HepG2 (cell line): ENCODE data around the gene NFATC4. TPM values are rescaled to one million over a fixed set of nuclear protein-coding genes. Genes with fewer than 3 reads are reported as not detected.

ENCODE experiments used
- ARID5B ChIP-seq: IDR thresholded peaks from 2 replicates; pipeline ENCODE4 v1.4.0; 2020; ENCODE audit warnings: mild to moderate bottlenecking, missing genetic modification reagents
- BRCA1 ChIP-seq: sonication (generic); formaldehyde crosslinking; IDR thresholded peaks from 2 replicates; pipeline ENCODE4 v1.4.0; 2020; ENCODE audit warnings: missing genetic modification reagents
- ELF1 ChIP-seq: sonication (generic); formaldehyde crosslinking; IDR thresholded peaks from 2 replicates; pipeline ENCODE4 v1.4.0; 2020; ENCODE audit warnings: missing genetic modification reagents
- ETV6 ChIP-seq: sonication (generic); formaldehyde crosslinking; conservative IDR thresholded peaks from 2 replicates; pipeline ENCODE4 v1.4.0; 2020; ENCODE audit warnings: missing genetic modification reagents
- HIVEP1 ChIP-seq: sonication (generic); formaldehyde crosslinking; IDR thresholded peaks from 2 replicates; pipeline ENCODE4 v1.4.0; 2020; ENCODE audit warnings: mild to moderate bottlenecking, missing genetic modification reagents
- KAT7 ChIP-seq: IDR thresholded peaks from 2 replicates; pipeline ENCODE4 v1.6.1; 2018; ENCODE audit warnings: borderline replicate concordance, missing compliant biosample characterization
- MTF2 ChIP-seq: sonication (generic); formaldehyde crosslinking; IDR thresholded peaks from 2 replicates; pipeline ENCODE4 v1.5.0; 2020; ENCODE audit warnings: missing genetic modification reagents, borderline replicate concordance
- SATB2 ChIP-seq: sonication (generic); formaldehyde crosslinking; IDR thresholded peaks from 2 replicates; pipeline ENCODE4 v1.5.0; 2020; ENCODE audit warnings: missing genetic modification reagents
- SMAD3 ChIP-seq: sonication (generic); formaldehyde crosslinking; IDR thresholded peaks from 2 replicates; pipeline ENCODE4 v1.4.0; 2020; ENCODE audit warnings: missing genetic modification reagents
- STAT5B ChIP-seq: sonication (generic); formaldehyde crosslinking; IDR thresholded peaks from 2 replicates; pipeline ENCODE4 v1.4.0; 2020; ENCODE audit warnings: missing genetic modification reagents
- TFDP2 ChIP-seq: sonication (generic); formaldehyde crosslinking; IDR thresholded peaks from 2 replicates; pipeline ENCODE4 v1.4.0; 2020; ENCODE audit warnings: missing genetic modification reagents
- ZNF280D ChIP-seq: sonication (generic); formaldehyde crosslinking; IDR thresholded peaks from 2 replicates; pipeline ENCODE4 v1.5.1; 2020; ENCODE audit warnings: mild to moderate bottlenecking, missing genetic modification reagents
- ZNF556 ChIP-seq: sonication (generic); formaldehyde crosslinking; IDR thresholded peaks from 2 replicates; pipeline ENCODE4 v1.4.0; 2020; ENCODE audit warnings: mild to moderate bottlenecking, missing genetic modification reagents, borderline replicate concordance
- ZNF609 ChIP-seq: sonication (generic); formaldehyde crosslinking; IDR thresholded peaks from 2 replicates; pipeline ENCODE4 v1.4.0; 2020; ENCODE audit warnings: mild to moderate bottlenecking, missing genetic modification reagents, borderline replicate concordance
- ZSCAN30 ChIP-seq: sonication (generic); formaldehyde crosslinking; IDR thresholded peaks from 2 replicates; pipeline ENCODE4 v1.5.0; 2020; ENCODE audit warnings: mild to moderate bottlenecking, missing genetic modification reagents
- polyA plus RNA-seq, 8 experiments: library from polyadenylated mRNA; depleted of rRNA in 3 of 8; stranded (reverse) in 7 of 8; unstranded in 1 of 8; fragments of >200 nt; fragmentation: Illumina TruSeq in 4 of 8; extraction: Trizol in 4 of 8; gene quantifications; 2 replicates each; pipeline versions ENCODE4 v1.2.1 to v1.2.3, GENCODE V29; 2011 to 2016; ENCODE audit warnings: low read depth in 4 of 8, missing spikeins in 1 of 8, mixed read lengths in 1 of 8; ENCODE audit not compliant: insufficient read depth in 1 of 8
- total RNA-seq, 5 experiments: library from RNA; depleted of rRNA; stranded (reverse); fragments of >200 nt; fragmentation: Illumina TruSeq; extraction: Trizol; gene quantifications; 2 replicates each; pipeline ENCODE4 v1.2.3, GENCODE V29; 2016; ENCODE audit warnings: low read depth in 1 of 5

Gene NFATC4
- total and polyA plus RNA-seq, 2 of the 13 experiments (the other 11 are each of a cell fraction or from before 2014, with no cell fraction given): 0.04 to 0.15 TPM

GRCh38 chr14:24366721-24367513 is 1.1 kb upstream of the NFATC4 start (continued):
- TF ChIP-seq STAT5B (CRISPR knock-in tag) (no peak), ZNF280D (CRISPR knock-in tag) (0 out of 2 replicates have a peak, but pooled peaks have one; percentile 78), ZNF609 (no peak), ETV6 (CRISPR knock-in tag) (peak; percentile 56; the same call in 1 of the 2 replicates), ZSCAN30 (CRISPR knock-in tag) (no peak), MTF2 (CRISPR knock-in tag) (peak; percentile 98), ELF1 (CRISPR knock-in tag) (peak; percentile 33), ARID5B (CRISPR knock-in tag) (no peak), BRCA1 (CRISPR knock-in tag) (no peak; the same call in 1 of the 2 replicates), SMAD3 (CRISPR knock-in tag) (peak; percentile 72; the same call in 1 of the 2 replicates), ZNF556 (CRISPR knock-in tag) (peak; percentile 83; the same call in 1 of the 2 replicates), KAT7 (CRISPR knock-in tag) (no peak), HIVEP1 (CRISPR knock-in tag) (peak; percentile 61; the same call in 1 of the 2 replicates), SATB2 (CRISPR knock-in tag) (no peak), TFDP2 (CRISPR knock-in tag) (no peak; the same call in 1 of the 2 replicates)
